Ovary (tissue), 3 donors: ENCODE results near the gene TRAPPC14.

Experiments used
- EP300 ChIP-seq: sonication (generic); formaldehyde crosslinking; IDR thresholded peaks from one replicate; pipeline ENCODE4 v1.6.1; 2017; ENCODE audit warnings: antibody characterized with exemption
- POLR2A ChIP-seq: fragments of 450-650 bp; IDR thresholded peaks from one replicate; pipeline ENCODE4 v1.6.1; 2017; ENCODE audit warnings: antibody characterized with exemption, mild to moderate bottlenecking, moderate library complexity
- TF ChIP-seq, protein P1 (sequence below), 3 donors: fragments of 450-650 bp in 2 of 3; fragments of 200-600 bp in 1 of 3; IDR thresholded peaks; one replicate each; pipeline versions ENCODE4 v1.5.1 to v1.8.0; 2016 to 2022; ENCODE audit warnings: antibody characterized with exemption in 3 of 3, mild to moderate bottlenecking in 1 of 3
- donor health status: DM: no; HTN: no; CAD: no.

DNA sequence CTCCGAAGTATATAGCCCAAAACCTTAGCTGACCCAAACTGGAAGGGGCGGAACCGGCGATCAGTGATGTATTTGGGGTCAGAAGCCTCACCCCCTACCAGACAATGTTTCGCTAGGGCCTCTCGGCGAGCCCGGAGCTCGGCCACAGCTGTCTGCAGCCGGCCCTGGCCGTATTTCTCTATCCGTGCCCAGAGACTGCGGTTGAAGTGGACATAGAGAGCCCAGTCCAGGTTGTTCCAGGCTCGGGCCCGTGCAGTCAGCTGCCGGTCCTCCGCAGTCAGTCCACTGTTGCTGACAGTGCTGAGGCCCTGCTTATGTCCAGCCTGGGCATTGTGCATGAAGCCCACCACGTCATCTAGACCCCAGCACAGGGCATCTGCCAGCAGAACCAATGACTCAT, 1.5 kb upstream of the TRAPPC14 start:
- TF ChIP-seq, protein P1, sequence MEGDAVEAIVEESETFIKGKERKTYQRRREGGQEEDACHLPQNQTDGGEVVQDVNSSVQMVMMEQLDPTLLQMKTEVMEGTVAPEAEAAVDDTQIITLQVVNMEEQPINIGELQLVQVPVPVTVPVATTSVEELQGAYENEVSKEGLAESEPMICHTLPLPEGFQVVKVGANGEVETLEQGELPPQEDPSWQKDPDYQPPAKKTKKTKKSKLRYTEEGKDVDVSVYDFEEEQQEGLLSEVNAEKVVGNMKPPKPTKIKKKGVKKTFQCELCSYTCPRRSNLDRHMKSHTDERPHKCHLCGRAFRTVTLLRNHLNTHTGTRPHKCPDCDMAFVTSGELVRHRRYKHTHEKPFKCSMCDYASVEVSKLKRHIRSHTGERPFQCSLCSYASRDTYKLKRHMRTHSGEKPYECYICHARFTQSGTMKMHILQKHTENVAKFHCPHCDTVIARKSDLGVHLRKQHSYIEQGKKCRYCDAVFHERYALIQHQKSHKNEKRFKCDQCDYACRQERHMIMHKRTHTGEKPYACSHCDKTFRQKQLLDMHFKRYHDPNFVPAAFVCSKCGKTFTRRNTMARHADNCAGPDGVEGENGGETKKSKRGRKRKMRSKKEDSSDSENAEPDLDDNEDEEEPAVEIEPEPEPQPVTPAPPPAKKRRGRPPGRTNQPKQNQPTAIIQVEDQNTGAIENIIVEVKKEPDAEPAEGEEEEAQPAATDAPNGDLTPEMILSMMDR (IDR thresholded peaks at IDR 0.05), result no peak
- TF ChIP-seq POLR2A (no peak), EP300 (no peak)
